Vagina (tissue), 2 donors: Measurements from ENCODE around the gene LDLRAD3.

ENCODE experiments used
- POLR2A ChIP-seq, 2 donors: fragments of 450-650 bp; IDR thresholded peaks; one replicate each; pipeline ENCODE4 v1.6.1; 2017; ENCODE audit warnings: antibody characterized with exemption in 2 of 2, mild to moderate bottlenecking in 2 of 2, moderate library complexity in 2 of 2
- POLR2AphosphoS5 ChIP-seq, 2 donors: sonication (generic); formaldehyde crosslinking; IDR thresholded peaks; one replicate each; pipeline ENCODE4 v1.9.0; 2017; ENCODE audit warnings: antibody characterized with exemption in 2 of 2, mild to moderate bottlenecking in 2 of 2, low read depth in 1 of 2; ENCODE audit not compliant: insufficient read depth in 1 of 2
- TF ChIP-seq, protein P1 (sequence below), 3 experiments: fragments of 450-650 bp in 2 of 3; fragments of 200-600 bp in 1 of 3; sonication (generic) in 1 of 3; IDR thresholded peaks; one replicate each; pipeline ENCODE4 v1.5.1; 2017 to 2019; ENCODE audit warnings: antibody characterized with exemption in 3 of 3, mild to moderate bottlenecking in 2 of 3, moderate library complexity in 2 of 3

DNA sequence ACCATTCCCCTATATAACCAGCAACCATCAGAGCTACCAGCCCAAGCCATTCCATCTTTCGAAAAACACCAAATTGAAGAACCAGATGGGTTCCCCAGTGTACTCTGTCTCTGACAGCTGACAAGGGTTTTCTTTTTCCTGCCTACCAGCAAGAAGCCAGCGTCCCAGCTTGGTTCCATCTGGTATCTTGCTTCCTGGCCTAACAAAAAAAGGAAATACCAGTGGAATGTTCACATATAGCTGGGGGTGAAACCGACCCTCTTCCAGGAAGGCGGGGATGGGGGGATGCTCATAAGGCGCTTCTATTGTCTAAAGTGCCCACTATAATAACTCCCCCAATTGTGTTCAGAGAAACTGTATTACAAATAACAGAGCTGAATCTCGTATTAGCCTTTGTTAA lies 172.3 kb downstream of the LDLRAD3 start:
- TF ChIP-seq POLR2A (IDR thresholded peaks at IDR 0.05) (no peak), POLR2AphosphoS5 (IDR thresholded peaks at IDR 0.05; ENCODE audit: insufficient read depth in 1 of 2, low read depth in 1 of 2) (no peak)
- TF ChIP-seq, protein P1, sequence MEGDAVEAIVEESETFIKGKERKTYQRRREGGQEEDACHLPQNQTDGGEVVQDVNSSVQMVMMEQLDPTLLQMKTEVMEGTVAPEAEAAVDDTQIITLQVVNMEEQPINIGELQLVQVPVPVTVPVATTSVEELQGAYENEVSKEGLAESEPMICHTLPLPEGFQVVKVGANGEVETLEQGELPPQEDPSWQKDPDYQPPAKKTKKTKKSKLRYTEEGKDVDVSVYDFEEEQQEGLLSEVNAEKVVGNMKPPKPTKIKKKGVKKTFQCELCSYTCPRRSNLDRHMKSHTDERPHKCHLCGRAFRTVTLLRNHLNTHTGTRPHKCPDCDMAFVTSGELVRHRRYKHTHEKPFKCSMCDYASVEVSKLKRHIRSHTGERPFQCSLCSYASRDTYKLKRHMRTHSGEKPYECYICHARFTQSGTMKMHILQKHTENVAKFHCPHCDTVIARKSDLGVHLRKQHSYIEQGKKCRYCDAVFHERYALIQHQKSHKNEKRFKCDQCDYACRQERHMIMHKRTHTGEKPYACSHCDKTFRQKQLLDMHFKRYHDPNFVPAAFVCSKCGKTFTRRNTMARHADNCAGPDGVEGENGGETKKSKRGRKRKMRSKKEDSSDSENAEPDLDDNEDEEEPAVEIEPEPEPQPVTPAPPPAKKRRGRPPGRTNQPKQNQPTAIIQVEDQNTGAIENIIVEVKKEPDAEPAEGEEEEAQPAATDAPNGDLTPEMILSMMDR (IDR thresholded peaks at IDR 0.05) = no peak
